ENCODE data around the gene THAP7.

THAP7 gene

GRCh38 chr22:20964090-20964798 is 37.7 kb downstream of the THAP7 start:
- TF ChIP-seq, protein P1, sequence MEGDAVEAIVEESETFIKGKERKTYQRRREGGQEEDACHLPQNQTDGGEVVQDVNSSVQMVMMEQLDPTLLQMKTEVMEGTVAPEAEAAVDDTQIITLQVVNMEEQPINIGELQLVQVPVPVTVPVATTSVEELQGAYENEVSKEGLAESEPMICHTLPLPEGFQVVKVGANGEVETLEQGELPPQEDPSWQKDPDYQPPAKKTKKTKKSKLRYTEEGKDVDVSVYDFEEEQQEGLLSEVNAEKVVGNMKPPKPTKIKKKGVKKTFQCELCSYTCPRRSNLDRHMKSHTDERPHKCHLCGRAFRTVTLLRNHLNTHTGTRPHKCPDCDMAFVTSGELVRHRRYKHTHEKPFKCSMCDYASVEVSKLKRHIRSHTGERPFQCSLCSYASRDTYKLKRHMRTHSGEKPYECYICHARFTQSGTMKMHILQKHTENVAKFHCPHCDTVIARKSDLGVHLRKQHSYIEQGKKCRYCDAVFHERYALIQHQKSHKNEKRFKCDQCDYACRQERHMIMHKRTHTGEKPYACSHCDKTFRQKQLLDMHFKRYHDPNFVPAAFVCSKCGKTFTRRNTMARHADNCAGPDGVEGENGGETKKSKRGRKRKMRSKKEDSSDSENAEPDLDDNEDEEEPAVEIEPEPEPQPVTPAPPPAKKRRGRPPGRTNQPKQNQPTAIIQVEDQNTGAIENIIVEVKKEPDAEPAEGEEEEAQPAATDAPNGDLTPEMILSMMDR (IDR thresholded peaks at IDR 0.05; ENCODE audit: low read depth, low read length, missing control alignments) = no peak
- 0 out of 2 replicates have a peak overlapping the region, but pooled peaks have one; percentile 21 for H3K4me3 ChIP-seq (replicated peaks; ENCODE audit: low read depth, low read length)
- DNase-seq (ENCODE audit: extremely low read depth, low read depth) = no peak

- no peak overlapping the region for H3K4me3 ChIP-seq (replicated peaks; ENCODE audit: low read depth, low read length)
- DNase-seq (ENCODE audit: extremely low read depth, low read depth) = no peak
- TF ChIP-seq, protein P1 (IDR thresholded peaks at IDR 0.05; ENCODE audit: low read depth, low read length, missing control alignments) = no peak
These were observed 38.5 kb downstream of the THAP7 start for GRCh38 chr22:20963201-20964052.

- DNase-seq (ENCODE audit: extremely low read depth, low read depth) = no peak
- TF ChIP-seq, protein P1 (IDR thresholded peaks at IDR 0.05; ENCODE audit: low read depth, low read length, missing control alignments) = no peak
- no peak overlapping the region for H3K4me3 ChIP-seq (replicated peaks; ENCODE audit: low read depth, low read length)
These were observed 39.4 kb downstream of the THAP7 start for GRCh38 chr22:20962491-20962945.

GRCh38 chr22:20960609-20961008 is 41.3 kb downstream of the THAP7 start:
- no peak for DNase-seq (ENCODE audit: extremely low read depth, low read depth)
- TF ChIP-seq, protein P1 (IDR thresholded peaks at IDR 0.05; ENCODE audit: low read depth, low read length, missing control alignments) = no peak
- H3K4me3 ChIP-seq (replicated peaks; ENCODE audit: low read depth, low read length) = no peak overlapping the region

GRCh38 chr22:20959578-20960461 is 42.1 kb downstream of the THAP7 start:
- DNase-seq (ENCODE audit: extremely low read depth, low read depth) = no peak
- TF ChIP-seq, protein P1 (IDR thresholded peaks at IDR 0.05; ENCODE audit: low read depth, low read length, missing control alignments) = no peak
- H3K4me3 ChIP-seq (replicated peaks; ENCODE audit: low read depth, low read length) = no peak overlapping the region

DNA sequence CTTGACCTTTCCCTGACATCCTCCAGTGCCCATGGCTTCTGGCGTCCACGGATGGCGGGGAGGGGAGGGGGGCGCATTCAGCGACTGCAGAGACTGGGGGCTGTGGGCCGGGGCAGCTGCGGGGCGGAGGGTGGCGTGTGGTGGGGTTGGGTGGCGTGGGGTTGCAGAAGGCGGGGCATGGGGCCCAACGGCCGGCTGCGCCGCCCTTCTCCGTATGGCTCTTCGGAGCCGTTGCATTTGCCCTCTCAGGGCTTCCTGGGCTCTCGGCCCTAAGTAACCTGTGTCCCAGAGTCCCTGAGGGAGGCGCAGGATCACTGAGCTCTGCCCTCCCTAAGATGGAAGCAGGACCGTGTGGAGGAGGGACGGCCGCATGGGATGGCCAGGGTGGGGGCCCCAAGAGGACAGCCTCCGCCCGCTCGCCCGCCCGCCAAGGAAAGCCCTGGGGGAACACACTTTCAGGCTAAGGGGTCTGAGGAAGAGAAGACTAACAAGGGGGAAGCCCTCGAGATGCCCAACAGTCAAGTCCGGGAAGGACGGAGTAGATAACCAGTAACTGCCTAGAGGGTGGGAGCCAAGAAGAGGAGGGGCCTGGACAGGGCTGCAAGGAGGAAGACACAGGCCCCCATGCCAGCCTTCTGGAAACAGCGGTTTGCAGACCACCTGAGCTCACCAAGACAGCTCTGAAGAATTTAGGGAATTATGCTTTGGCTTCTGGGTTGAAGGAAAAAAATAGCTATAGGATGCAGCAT is 44.1 kb downstream of the THAP7 start:
- no peak for DNase-seq (ENCODE audit: extremely low read depth, low read depth)
- peak overlapping the region; percentile 52 for H3K4me3 ChIP-seq (replicated peaks; ENCODE audit: low read depth, low read length)
- TF ChIP-seq, protein P1 (IDR thresholded peaks at IDR 0.05; ENCODE audit: low read depth, low read length, missing control alignments) = no peak

Data from HFF-Myc (cell line).